Endothelial cell of umbilical vein (primary cell): ENCODE results near the gene SLC27A2. TPM values are rescaled to one million over a fixed set of nuclear protein-coding genes. Genes with fewer than 3 reads are reported as not detected.

Experiments used
- BruUV-seq: library from RNA; stranded (reverse); fragments of 400-500 nt; replicated peaks from 2 replicates; lab custom pipeline; 2021; lab: Mats Ljungman, UMichigan
- CTCF ChIA-PET: fragments of 300-600, 350-600 bp; sonication (Branson Sonifier 250); formaldehyde crosslinking; loops from one replicate; lab custom pipeline; 2021; ENCODE audit warnings: antibody characterized with exemption, inconsistent platforms; lab: Charles Lee
- POLR2A ChIA-PET: fragments of 300-600, 350-600 bp; sonication (Branson Sonifier 250); formaldehyde crosslinking; loops from one replicate; lab custom pipeline; 2021; ENCODE audit warnings: antibody characterized with exemption, inconsistent platforms; lab: Charles Lee
- DNase-seq: peaks from one replicate; pipeline ENCODE4 v3.0.0-alpha.2; 2011; ENCODE audit warnings: low read depth, low spot score
- FAIRE-seq: peaks from 2 replicates; lab custom pipeline; 2011; peaks lifted over from hg19 to GRCh38; lab: Jason Lieb, UNC
- H2AFZ ChIP-seq: 2 replicates; pipeline ENCODE4 v1.6.0; 2012; ENCODE audit warnings: low read depth, low read length, control low read depth, inconsistent platforms
- H3K27ac ChIP-seq: 2 replicates; pipeline ENCODE4 v1.5.1; 2011; ENCODE audit warnings: low read depth, mild to moderate bottlenecking, control low read depth, low read length, moderate library complexity; ENCODE audit not compliant: insufficient read depth
- H3K27me3 ChIP-seq, 2 experiments: 2 replicates each; pipeline versions ENCODE4 v1.6.0 to v1.6.1; 2011; ENCODE audit warnings: low read length in 2 of 2, mixed read lengths in 1 of 2; ENCODE audit not compliant: control insufficient read depth in 2 of 2, insufficient read depth in 2 of 2
- H3K36me3 ChIP-seq, 2 experiments: 2 replicates in 1 of 2; 3 replicates in 1 of 2; pipeline ENCODE4 v1.5.1; 2011; ENCODE audit warnings: low read length in 2 of 2, mild to moderate bottlenecking in 1 of 2, moderate library complexity in 1 of 2; ENCODE audit not compliant: control insufficient read depth in 2 of 2, insufficient read depth in 2 of 2; ENCODE audit errors: extremely low read depth in 1 of 2
- H3K4me1 ChIP-seq: 3 replicates; pipeline ENCODE4 v1.5.1; 2011; ENCODE audit warnings: mild to moderate bottlenecking, low read length; ENCODE audit not compliant: control insufficient read depth, insufficient read depth; ENCODE audit errors: extremely low read depth
- H3K4me2 ChIP-seq: 2 replicates; pipeline ENCODE4 v1.6.1; 2011; ENCODE audit warnings: low read length, control low read depth, mixed read lengths; ENCODE audit not compliant: insufficient read depth
- H3K4me3 ChIP-seq, 3 experiments: fragments of 200-600 bp in 1 of 3; sonication (generic), shearing (Covaris generic) in 1 of 3; replicated peaks in 1 of 3; 2 replicates each; pipeline ENCODE4 v1.5.1; 2011 to 2016; ENCODE audit warnings: control low read depth in 3 of 3, low read length in 3 of 3, mild to moderate bottlenecking in 2 of 3, inconsistent platforms in 1 of 3, low read depth in 1 of 3, moderate library complexity in 1 of 3; ENCODE audit not compliant: insufficient read depth in 1 of 3
- H3K79me2 ChIP-seq: 2 replicates; pipeline ENCODE4 v1.6.0; 2012; ENCODE audit warnings: low read length, inconsistent platforms; ENCODE audit not compliant: control insufficient read depth, insufficient read depth
- H3K9ac ChIP-seq: replicated peaks from 2 replicates; pipeline ENCODE3; 2011; ENCODE audit warnings: low read length, control low read depth; ENCODE audit not compliant: insufficient read depth; ENCODE audit errors: extremely low read depth
- H3K9me1 ChIP-seq: replicated peaks from 3 replicates; pipeline ENCODE4 v1.6.0; 2011; ENCODE audit warnings: mild to moderate bottlenecking, low read length; ENCODE audit not compliant: control insufficient read depth, insufficient read depth; ENCODE audit errors: extremely low read depth
- H3K9me3 ChIP-seq: replicated peaks from 2 replicates; pipeline ENCODE4 v1.5.1; 2012; ENCODE audit warnings: low read length, inconsistent platforms; ENCODE audit not compliant: control insufficient read depth, insufficient read depth
- H4K20me1 ChIP-seq: replicated peaks from 2 replicates; pipeline ENCODE3; 2011; ENCODE audit warnings: mild to moderate bottlenecking, low read length; ENCODE audit not compliant: control insufficient read depth, insufficient read depth; ENCODE audit errors: extremely low read depth
- CTCF ChIP-seq, 2 donors: IDR thresholded peaks; 1 replicate in 1 of 2; 2 replicates in 1 of 2; pipeline ENCODE4 v1.5.1; 2011; ENCODE audit warnings: low read length in 2 of 2, mild to moderate bottlenecking in 2 of 2, moderate library complexity in 2 of 2, control low read depth in 1 of 2, inconsistent platforms in 1 of 2, low read depth in 1 of 2; ENCODE audit not compliant: insufficient read depth in 1 of 2; ENCODE audit errors: extremely low read depth in 1 of 2
- EZH2 ChIP-seq: IDR thresholded peaks from 2 replicates; pipeline ENCODE4 v1.6.1; 2012; ENCODE audit warnings: borderline replicate concordance, low read depth, mild to moderate bottlenecking, moderate library complexity, low read length, inconsistent platforms; ENCODE audit not compliant: severe bottlenecking
- FOS ChIP-seq: IDR thresholded peaks from 2 replicates; pipeline ENCODE4 v1.6.1; 2011; ENCODE audit warnings: mild to moderate bottlenecking, low read length, moderate library complexity, borderline replicate concordance; ENCODE audit not compliant: insufficient read depth
- GATA2 ChIP-seq: IDR thresholded peaks from 2 replicates; pipeline ENCODE4 v1.7.0; 2011; ENCODE audit warnings: low read depth, mild to moderate bottlenecking, moderate library complexity, mixed read lengths, low read length; ENCODE audit not compliant: insufficient read length, insufficient read depth
- JUN ChIP-seq: IDR thresholded peaks from 2 replicates; pipeline ENCODE4 v1.6.1; 2011; ENCODE audit warnings: borderline replicate concordance, low read depth; ENCODE audit not compliant: insufficient read length, insufficient read depth
- MAX ChIP-seq: IDR thresholded peaks from 2 replicates; pipeline ENCODE4 v1.6.1; 2011; ENCODE audit not compliant: insufficient read depth, insufficient read length
- MYC ChIP-seq: IDR thresholded peaks from one replicate; pipeline ENCODE4 v1.6.1; 2011; ENCODE audit warnings: mild to moderate bottlenecking, low read depth, low read length
- POLR2A ChIP-seq: IDR thresholded peaks from 2 replicates; pipeline ENCODE4 v1.6.1; 2012; ENCODE audit warnings: low read depth, mild to moderate bottlenecking, control low read depth, low read length
- POLR2AphosphoS5 ChIP-seq: IDR thresholded peaks from 2 replicates; pipeline ENCODE4 v1.6.1; 2012; ENCODE audit warnings: low read depth, mild to moderate bottlenecking, control low read depth, low read length, moderate library complexity; ENCODE audit not compliant: insufficient read depth
- dilution Hi-C: fragments of 300-500 bp; cut with MboI; formaldehyde crosslinking; loops from one replicate; pipeline ENCODE4 v1.15.0; 2019; ENCODE audit warnings: low sequenced_read_pairs; ENCODE audit not compliant: extremely low pct_ligation_motif_present
- intact Hi-C: fragments of 100-400 bp; cut with micrococcal nuclease; formaldehyde crosslinking; loops from one replicate; pipeline ENCODE4 v1.10.0; 2022
- polyA plus RNA-seq, 4 experiments: library from polyadenylated mRNA; depleted of rRNA in 3 of 4; stranded (reverse) in 3 of 4; unstranded in 1 of 4; fragments of >200 nt; gene quantifications; 2 replicates each; pipeline versions ENCODE4 v1.2.1 to v1.2.3, GENCODE V29; 2011 to 2012; ENCODE audit warnings: missing spikeins in 1 of 4
- total RNA-seq: library from RNA; stranded (reverse); gene quantifications from 2 replicates; pipeline ENCODE4 v1.2.3, GENCODE V29; 2021

SLC27A2 gene
- total and polyA plus RNA-seq, 2 donors (not counting 3 experiments of a cell fraction or from before 2014, with no cell fraction given): not detected

- no peaks in the 10 kb centered on the region for H4K20me1 ChIP-seq
Observed at GRCh38 chr15:50186090-50186489, 4.1 kb downstream of the SLC27A2 start.

More at GRCh38 chr15:50186090-50186489, 4.1 kb downstream of the SLC27A2 start:
- no peaks in the 10 kb centered on the region for H3K9me1 ChIP-seq
- dilution Hi-C loops (no loop called here), intact Hi-C loops (no loop called here)
- H3K27me3 ChIP-seq: peaks cover 12 to 23% of the 10 kb centered on the region in 2 experiments
- H3K9me3 ChIP-seq: no peaks in the 10 kb centered on the region
- no peak for FAIRE-seq
- ChIA-PET CTCF (interaction anchor here (0.6 to 1.9 kb wide), 2 partner anchors 38 to 41 kb away, joined by 3 to 5 read pairs; no protein-coding TSS in a partner anchor), POLR2A (no interaction called here)
- no peak overlapping the region for H3K27ac ChIP-seq
- H3K9ac ChIP-seq: no peak overlapping the region
- H2AFZ ChIP-seq: no peak overlapping the region
- no peak overlapping the region for H3K4me3 ChIP-seq
- H3K79me2 ChIP-seq: no peaks in the 10 kb centered on the region
- DNase-seq: no peak
- no peak overlapping the region for H3K4me2 ChIP-seq
- no TSS peak for BruUV-seq
- no peak for TF ChIP-seq MAX
- TF ChIP-seq FOS: no peak
- no peak for TF ChIP-seq EZH2
- no peak for TF ChIP-seq JUN
- TF ChIP-seq CTCF (IDR thresholded peaks at IDR 0.05; ENCODE audit: extremely low read depth in 1 of 2, insufficient read depth in 1 of 2, low read depth in 1 of 2, low read length in 2 of 2): no peak
- no peak for TF ChIP-seq GATA2
- no peak for TF ChIP-seq MYC
- no peak for TF ChIP-seq POLR2A
- TF ChIP-seq POLR2AphosphoS5: no peak
- no peaks in the 10 kb centered on the region for H3K4me1 ChIP-seq
- H3K36me3 ChIP-seq: no peaks in the 10 kb centered on the region
